NCI-H82 treated with DMSO at 0.1 percent for 48 hours (cell line): ENCODE measurements around the gene GCM1.
"Not testable (repeated sequence)": the region's sequence is repeated elsewhere in the genome, so short reads cannot be mapped to it uniquely, and the experiment has no call there.

ENCODE experiments used
- DNase-seq: peaks from one replicate; lab custom pipeline; 2025; ENCODE audit not compliant: unreplicated experiment; lab: John Stamatoyannopoulos, UW

Gene GCM1, protein sequence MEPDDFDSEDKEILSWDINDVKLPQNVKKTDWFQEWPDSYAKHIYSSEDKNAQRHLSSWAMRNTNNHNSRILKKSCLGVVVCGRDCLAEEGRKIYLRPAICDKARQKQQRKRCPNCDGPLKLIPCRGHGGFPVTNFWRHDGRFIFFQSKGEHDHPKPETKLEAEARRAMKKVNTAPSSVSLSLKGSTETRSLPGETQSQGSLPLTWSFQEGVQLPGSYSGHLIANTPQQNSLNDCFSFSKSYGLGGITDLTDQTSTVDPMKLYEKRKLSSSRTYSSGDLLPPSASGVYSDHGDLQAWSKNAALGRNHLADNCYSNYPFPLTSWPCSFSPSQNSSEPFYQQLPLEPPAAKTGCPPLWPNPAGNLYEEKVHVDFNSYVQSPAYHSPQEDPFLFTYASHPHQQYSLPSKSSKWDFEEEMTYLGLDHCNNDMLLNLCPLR

DNA sequence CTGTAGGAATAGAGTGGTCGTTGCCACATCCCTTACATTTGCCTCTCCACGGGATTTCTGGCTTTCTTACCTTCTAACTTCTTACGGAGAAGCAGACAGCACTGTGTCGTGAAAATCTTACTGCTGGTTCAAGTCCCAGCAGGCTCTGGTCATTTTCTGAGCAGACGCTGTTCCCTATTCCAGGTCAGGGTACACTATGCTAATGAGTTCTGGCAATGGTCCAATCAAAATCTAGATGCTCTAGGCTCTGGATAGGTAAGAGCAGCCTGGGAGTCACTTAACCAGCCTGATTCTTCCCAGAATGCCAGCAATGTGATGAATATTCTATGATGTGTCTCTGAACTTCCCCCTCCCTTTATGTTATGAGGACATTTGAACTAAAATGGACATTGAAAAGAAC lies at the start of gene GCM1:
GCM1 (minus strand) TSS at position 158 of the 400 bp plus-strand sequence. CDS start 3,209 bp downstream, outside the sequence.
- no peak for DNase-seq

DNA sequence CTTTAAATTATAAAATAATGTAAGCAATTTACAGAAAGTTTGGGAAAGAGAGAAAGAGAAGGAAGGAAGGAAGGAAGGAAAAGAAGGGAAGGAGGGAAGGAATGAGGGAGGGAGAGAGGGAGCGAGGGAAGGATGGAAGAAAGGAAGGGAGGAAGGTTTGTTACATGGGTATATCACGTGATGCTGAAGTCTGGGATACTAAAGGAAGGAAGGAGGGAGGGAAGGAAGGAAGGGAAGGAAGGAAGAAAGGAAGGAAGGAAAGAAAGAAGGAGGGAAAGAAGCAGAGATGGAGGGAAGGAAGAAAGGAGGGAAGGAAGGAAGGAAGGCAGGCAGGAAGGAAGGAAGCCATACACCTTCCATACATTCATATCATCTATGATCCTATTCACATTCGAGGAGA lies 48.9 kb upstream of the GCM1 start:
- no peak for DNase-seq

DNA sequence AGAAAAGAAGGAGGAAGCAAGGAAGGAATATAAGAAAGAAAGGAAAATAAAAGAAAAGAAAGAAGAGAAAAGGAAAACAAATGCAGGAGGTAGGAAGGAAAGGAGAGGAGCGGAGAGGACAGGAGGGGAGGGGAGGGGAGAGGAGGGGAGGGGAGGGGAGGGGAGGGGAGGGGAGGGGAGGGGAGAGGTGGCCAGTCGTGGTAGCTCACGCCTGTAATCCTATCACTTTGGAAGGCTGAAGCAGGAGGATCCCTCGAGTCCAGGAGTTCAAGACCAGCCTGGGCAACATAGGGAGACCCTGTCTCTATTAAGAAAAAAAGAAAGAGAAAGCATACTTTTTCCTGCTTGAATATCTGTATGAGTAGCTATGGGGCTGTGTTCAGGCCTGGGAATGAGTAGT lies 46.4 kb upstream of the GCM1 start:
- no peak for DNase-seq

DNA sequence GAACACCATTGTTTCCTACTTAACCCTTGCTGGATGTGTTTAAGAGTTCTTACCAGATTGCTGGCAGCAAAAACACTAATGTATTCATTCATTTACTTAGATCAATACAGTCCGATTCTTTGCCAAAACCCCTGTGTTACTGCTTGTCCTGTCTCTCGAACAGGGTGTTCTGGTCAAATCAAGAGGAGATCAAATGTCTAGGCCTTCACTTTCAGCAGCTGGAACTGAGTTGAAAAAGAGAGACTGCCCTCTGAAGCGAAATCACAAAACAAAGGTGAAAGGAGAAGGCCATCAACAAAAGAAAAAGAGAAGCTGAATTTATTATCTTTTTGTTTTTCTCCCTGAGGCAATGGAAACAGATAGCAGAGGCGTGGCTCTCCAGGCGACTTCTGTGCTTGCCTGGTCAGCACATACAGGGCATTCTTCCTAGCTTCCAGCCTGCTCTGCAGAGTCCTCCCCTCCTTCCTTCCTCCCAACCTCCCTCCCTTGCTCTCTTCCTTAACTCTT lies 44.1 kb upstream of the GCM1 start:
- DNase-seq: no peak

DNA sequence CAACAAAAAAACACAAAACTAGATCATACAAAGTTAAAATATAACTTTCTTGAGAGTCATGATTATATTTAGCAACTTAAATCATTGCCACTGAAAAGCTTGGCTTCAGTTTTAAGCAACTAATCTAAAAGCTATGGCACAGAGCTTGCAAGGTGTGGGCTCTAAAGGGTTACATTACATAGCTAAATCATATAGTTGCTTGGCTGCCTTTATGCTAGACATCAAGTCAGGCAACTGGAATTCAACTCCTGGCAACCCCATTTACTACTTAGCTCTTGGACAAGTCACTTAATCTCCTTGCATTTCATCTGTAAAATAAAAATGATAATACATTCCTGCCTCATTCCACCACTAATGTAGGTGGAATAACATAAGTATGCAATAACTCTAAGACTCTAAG lies 40.9 kb upstream of the GCM1 start:
- no peak for DNase-seq

DNA sequence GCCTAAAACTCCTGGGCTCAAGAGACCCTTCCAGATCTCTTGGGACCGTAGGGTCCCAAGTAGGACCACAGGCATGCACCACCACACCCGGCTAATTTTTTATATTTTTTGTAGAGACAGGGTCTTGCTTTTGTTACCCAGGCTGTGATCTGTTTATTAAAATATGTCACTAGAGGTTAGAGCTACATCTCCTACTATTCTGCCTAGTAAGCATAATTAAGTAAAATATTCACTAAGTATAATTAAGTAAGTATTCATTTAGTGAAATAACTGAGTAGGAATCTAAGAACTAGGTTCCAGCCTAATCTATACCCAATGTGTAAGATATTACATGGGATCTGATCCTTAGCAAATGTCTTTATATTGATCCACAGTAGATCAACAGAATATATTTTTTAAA lies 40.2 kb upstream of the GCM1 start:
- no peak for DNase-seq

DNA sequence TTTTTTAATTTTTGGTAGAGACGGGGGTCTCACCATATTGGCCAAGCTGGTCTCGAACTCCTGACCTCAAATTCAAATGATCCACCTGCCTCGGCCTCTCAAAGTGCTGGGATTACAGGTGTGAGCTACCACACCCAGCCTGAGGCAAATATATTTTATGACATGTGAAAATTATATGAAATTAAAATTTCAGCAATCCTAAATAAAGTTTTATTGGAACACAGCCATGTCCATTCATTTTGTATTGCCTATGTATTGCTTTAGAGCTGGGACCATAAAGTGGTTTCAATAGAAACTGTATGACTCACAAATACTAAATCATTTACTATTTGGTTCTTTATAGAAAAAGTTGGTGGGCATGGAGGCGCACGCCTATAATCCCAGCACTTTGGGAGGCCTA lies 32.0 kb upstream of the GCM1 start:
- no peak for DNase-seq

DNA sequence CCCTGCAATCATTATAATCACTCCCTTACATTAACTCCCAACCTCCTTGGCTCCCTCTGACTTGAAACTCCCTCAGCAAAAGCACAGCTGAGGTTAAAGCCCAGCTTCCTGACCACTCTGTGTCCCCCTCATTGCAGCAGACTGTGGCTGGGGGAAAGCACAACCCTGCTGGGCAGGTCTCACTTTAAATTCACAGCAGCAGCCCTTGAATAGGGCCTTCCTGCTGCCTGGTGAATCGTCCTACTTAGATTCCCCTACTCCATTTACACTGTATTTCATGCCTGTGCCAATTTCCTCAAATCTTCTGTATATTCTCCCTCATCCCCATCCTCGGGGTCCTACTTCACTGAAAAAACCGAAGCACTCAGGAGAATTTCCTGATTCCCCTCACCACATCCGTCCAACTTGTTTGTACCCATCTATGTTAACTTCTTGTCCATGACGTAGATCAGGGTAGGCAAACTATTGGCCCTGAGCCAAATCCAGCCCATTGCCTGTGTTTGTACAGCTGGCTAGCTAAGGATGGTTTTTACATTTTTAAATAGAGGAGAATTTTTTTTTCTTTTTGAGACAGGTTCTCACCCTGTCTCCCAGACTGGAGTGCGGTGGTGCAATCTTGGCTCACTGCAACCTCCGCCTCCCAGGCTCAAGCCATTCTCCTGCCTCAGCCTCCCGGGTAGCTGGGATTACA lies 31.5 kb upstream of the GCM1 start:
- DNase-seq: no peak

DNA sequence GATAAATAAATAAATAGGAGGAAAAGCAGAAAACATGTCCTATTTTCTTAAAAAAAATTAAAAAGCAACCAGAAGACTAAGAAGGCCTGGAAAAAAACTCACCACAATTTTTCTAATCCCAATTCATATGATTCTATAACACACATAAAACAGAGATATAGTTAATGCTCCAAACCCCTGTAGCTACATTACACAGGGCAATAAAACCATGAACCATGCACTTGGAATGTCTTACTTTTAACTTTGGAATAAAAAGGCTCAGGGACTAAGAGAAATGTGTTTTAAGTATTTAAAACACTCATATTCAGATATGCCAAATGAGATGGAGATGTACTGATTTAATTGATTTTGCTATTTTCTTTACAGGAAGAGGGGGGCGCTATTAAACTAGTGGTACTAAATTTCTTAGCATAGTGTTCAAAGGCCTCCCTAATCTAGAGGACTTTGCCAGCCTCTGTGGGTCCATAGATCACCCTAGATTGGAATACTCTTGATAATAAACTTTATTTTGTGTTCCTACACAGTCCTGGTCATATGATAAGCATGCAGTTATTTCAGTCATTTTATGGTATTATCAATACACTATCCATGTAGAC lies 30.3 kb upstream of the GCM1 start:
- no peak for DNase-seq

DNA sequence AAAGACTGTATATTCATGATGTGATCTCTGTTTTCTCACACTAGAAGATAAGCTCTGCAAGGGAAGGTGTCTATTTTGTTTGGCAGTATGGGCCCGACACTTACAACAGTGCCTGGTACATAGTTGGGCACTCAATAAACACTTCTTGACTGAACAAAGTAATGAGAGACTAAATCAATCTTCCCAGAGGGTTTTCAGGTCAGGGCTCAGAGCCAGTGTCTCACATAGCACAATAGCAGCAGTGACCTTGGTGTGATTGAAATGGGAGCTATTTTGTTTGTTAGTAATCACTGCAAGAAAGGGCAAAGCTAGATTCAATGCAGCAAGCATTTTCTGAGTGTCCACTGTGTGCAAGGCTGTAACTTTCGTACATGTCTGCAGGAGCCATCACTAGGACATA lies 26.4 kb upstream of the GCM1 start:
- no peak for DNase-seq

DNA sequence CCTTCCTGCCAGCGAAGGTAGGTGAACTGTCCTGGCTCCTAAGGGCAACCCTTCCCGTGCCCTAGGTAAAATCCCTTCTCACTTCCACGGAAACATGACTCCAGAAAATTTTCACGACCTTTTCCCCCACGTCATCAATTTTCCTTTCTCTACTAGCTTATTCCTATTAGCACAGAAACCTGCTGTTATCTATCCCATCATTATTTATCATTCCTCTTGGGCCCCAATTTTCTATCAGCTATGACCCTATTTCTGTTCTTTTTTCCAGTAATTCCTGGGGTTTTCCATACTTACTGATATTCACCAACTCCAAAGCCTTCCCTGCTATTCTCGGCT lies 23.8 kb upstream of the GCM1 start:
- no peak for DNase-seq

DNA sequence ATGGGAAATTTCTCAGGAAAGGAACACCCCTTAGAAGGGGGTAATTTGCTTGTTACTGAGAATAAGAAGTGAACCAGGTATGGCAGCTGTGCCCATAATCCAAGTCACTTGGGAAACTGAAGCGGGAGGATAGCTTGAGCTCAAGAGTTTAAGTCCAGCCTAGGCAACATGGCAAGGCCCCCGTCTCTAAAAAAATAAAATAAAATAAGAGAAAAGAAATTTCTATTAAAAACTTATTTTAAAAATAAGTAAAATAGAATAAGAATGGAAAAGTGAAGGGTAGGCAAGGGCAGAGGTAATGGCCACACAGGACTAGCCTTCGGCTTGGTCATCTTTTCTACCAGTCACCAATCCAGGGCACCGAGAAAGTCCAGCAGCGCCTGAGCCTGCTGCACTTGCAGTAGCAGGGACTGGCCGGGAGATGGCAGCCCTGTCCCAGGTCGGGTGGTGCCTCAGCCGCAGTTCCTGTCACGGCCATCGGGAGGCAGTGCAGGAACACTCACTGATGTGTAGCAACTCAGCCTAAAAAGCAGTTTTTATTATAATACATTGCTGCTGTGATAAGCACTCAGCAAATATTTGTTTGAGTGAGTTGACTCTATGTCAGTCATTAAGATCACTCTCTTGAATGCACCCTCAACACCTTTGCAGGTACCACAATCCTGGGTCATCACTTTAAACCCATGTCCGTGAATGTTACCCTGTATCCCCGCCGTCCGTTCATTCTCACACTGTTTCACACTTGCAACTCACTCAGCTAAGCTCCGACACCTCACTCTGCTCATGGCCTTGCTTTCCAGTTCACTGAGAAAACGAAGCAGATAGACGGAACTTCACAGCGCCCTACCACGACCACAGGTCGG lies 23.2 kb upstream of the GCM1 start:
- peak; percentile 35 for DNase-seq

DNA sequence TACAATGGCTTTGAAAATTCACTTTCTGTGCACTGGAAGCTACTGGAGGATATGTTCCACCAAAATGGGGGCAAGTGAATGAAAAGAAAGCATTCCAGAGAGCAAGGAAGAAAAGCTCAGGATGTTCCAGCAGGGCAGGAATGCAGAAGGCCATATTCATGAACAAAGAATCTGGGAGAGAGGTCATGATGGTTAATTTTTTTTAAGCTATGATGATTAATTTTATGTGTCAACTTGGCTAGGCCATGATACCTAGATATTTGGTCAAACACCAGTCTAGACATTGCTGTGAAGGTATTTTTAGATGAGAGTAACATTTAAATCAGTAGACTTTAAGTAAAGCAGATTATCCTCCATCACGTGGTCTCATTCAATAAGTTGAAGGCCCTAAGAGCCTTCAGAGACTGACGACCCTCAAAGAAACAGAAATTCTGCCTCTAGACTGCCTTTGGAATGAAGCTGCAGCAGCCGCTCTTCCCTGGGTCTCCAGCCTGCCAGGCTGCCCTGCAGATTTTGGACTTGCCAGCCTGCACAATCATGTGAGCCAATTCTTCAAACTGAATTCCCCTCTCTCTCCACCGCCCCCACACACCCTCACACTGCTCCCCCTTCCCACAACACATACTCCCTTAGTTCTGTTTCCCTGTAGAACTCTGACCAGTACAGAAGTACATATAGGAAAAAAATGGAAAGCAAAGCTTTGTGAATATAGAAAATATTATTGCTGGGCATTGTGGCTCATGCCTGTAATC lies 20.1 kb upstream of the GCM1 start:
- no peak for DNase-seq

DNA sequence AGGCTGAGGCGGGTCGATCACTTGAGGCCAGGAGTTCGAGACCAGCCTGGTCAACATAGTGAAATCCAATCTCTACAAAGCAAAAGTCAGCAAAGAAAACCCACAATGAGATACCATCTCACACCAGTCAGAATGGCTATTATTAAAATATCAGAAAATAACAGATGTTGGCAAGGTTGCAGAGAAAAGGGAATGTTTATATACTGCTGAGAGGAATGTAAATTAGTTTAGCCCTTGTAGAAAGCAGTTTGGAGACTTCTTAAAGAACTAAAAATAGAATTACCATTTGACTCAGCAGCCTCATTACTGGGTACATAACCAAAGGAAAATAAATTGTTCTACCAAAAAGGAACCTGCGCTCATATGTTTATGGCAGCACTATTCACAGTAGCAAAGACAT lies 16.7 kb upstream of the GCM1 start:
- DNase-seq: no peak

DNA sequence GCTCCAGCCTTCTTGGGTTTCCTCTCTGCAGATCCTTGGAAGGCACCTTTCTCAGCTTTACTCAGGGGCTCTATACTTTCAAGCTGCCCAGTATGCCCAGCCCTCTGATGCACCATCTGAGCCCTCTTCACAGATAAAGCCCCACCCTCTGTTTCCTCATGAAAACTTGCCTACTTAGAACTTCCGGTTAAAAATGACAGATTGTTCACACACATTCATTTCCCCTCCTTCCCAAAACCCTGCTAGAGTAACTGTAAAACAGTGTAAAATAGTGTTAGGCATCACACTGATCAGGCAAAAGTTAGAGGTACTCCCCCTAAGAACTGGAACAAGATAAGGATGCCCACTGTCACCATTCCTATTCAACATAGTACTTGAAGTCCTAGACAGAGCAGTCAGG lies 14.0 kb upstream of the GCM1 start:
- no peak for DNase-seq

DNA sequence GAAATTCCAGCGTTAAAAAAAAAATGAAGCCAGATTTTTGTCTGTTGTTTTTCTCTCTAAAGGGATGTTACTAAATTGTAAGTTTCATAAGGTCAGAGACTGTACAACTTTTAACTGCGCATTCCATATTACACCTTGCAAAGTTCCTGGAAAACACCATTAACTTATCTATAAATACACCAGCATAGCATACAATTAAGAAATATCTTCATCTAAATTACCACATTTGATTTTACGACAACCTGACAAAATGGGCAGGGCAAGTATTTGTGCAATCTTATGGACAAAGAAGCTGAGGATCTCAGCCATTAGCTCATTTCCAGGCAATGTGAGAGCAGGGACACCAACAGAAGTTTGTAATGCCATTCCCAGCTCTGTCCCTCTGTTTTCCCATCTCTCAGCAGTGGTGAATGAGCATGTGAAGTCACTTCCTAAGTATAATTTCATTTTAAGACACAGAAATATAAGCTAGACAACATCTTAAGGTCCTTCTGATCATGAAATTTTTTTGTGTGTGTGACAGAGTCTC lies 12.9 kb upstream of the GCM1 start:
- DNase-seq: no peak

DNA sequence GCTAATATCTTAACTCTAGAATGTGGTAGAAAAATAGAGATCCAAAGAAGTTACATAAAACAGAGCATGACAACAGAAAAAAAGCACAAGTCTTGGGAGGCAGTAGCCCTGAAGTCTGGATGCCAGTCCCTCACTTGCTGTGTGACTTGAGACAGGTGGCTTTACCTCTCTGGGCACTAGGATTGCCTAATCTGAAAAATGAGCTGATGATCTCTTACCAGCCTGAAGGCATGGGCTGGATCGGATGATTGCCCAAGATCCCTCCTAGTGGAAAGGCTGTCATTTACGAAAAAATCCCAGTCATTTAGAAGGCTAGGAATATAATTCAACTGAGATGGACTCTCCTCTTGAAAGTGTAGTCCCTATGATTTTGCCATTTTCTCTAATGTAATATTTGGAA lies 10.9 kb upstream of the GCM1 start:
- DNase-seq: no peak

DNA sequence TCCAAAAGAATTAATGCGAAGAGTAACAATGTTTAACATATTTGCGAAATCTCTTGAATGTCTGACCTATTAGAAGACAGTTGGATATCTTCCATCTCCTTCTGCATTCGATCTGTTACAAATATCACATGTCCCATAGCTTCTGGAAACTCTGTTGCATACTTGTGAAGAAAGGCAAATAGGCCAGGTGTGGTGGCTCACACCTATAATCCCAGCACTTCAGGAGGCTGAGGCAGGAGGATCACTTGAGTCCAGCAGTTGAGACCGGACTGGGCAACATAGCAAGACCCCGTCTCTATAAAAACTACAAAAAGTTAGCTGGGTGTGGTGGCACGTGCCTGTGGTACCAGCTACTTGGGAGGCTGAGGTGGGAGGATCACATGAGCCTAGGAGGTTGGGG lies 9.4 kb upstream of the GCM1 start:
- not testable (repeated sequence) for DNase-seq

DNA sequence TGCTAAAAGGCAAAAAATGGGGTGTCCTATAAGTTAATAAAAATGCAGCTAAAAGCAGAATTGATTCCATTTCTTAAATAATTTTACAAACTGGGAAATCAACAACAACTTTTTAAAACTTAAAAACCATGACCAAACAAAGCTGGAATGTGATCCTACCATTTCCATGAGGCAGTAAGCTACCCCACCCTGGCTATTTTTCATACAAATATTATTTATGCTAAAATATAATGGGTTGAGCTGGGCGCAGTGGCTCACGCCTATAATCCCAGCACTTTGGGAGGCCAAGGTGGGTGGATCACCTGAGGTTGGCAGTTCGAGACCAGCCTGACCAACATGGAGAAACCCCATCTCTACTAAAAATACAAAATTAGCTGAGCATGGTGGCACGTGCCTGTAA lies 6.6 kb upstream of the GCM1 start:
- DNase-seq: not testable (repeated sequence)

DNA sequence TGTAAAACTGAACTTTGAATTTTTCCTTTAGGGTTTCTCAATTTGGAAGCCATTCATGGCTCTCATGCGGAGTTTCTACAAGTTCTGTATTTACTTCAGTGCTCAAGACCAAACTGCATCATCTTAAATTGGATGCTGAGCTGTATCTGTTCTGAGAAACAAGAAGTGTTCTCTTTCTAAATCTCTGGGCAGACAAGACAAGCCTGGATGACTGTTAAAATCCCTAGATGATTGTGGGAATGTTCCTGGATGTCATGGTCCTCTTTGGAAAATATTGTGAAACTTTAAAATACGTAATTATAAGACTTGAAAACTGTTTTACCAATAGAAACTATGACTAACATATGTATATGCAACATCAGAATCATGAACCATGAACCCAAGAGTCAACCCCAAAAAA lies 6.2 kb upstream of the GCM1 start:
- no peak for DNase-seq
